K562 (cell line): ENCODE measurements around the gene DAZAP1. TPM values are rescaled to one million over a fixed set of nuclear protein-coding genes. Genes with fewer than 3 reads are reported as not detected.

Source experiments
- ATAC-seq: fragments of 200-7000 bp; cut with Tn5 transposase; 3 replicates; pipeline ENCODE4 v1.9.1; 2020; ENCODE audit warnings: moderate library complexity
- BruUV-seq: library from RNA; stranded (reverse); fragments of 400-500 nt; replicated peaks from 2 replicates; lab custom pipeline; 2021; lab: Mats Ljungman, UMichigan
- CTCF ChIA-PET: fragments of 300-600 bp; formaldehyde crosslinking; extraction: SDS; loops from one replicate; lab custom pipeline; 2021; ENCODE audit warnings: low intra/inter-chr PET ratio; lab: Yijun Ruan, JAX
- POLR2A ChIA-PET: fragments of 300-600, 350-650 bp; sonication (Branson Sonifier 250); formaldehyde crosslinking; extraction: SDS; loops from one replicate; lab custom pipeline; 2021; ENCODE audit warnings: antibody characterized with exemption, inconsistent platforms; lab: Yijun Ruan, JAX
- DNase-seq, 4 experiments: peaks; one replicate each; pipeline versions ENCODE4 v3.0.0 to v3.0.0-alpha.2; 2011 to 2018; ENCODE audit warnings: low spot score in 3 of 4, mixed read lengths in 3 of 4; ENCODE audit errors: extremely low read depth in 1 of 4
- FAIRE-seq: peaks from 2 replicates; lab custom pipeline; 2011; peaks lifted over from hg19 to GRCh38; lab: Jason Lieb, UNC
- H2AFZ ChIP-seq: 2 replicates; pipeline ENCODE4 v1.6.0; 2011; ENCODE audit warnings: low read depth, low read length, control low read depth, inconsistent platforms
- H3K27ac ChIP-seq: fragments of 200-600 bp; 3 replicates; pipeline ENCODE4 v1.8.0; 2011; ENCODE audit warnings: low read depth, mild to moderate bottlenecking, control low read depth, inconsistent platforms, low read length, moderate library complexity, mixed read lengths; ENCODE audit errors: extremely low read depth
- H3K27me3 ChIP-seq, 2 experiments: fragments of 300-600 bp in 1 of 2; 2 replicates in 1 of 2; 3 replicates in 1 of 2; pipeline versions ENCODE4 v1.6.0 to v1.8.0; 2011; ENCODE audit warnings: inconsistent platforms in 2 of 2, low read length in 2 of 2, mild to moderate bottlenecking in 1 of 2, mixed read lengths in 1 of 2, moderate library complexity in 1 of 2; ENCODE audit not compliant: control insufficient read depth in 2 of 2, insufficient read depth in 2 of 2
- H3K36me3 ChIP-seq: fragments of 300-600 bp; 3 replicates; pipeline ENCODE4 v1.8.0; 2011; ENCODE audit warnings: mild to moderate bottlenecking, low read length, inconsistent platforms; ENCODE audit not compliant: control insufficient read depth, insufficient read depth
- H3K4me1 ChIP-seq, 2 experiments: fragments of 200-600 bp in 1 of 2; replicated peaks in 1 of 2; 2 replicates in 1 of 2; 3 replicates in 1 of 2; pipeline versions ENCODE4 v1.5.1 to v1.8.0; 2011; ENCODE audit warnings: inconsistent platforms in 2 of 2, low read length in 2 of 2, mild to moderate bottlenecking in 1 of 2, mixed read lengths in 1 of 2, moderate library complexity in 1 of 2; ENCODE audit not compliant: control insufficient read depth in 2 of 2, insufficient read depth in 2 of 2
- H3K4me2 ChIP-seq: 2 replicates; pipeline ENCODE4 v1.6.1; 2011; ENCODE audit warnings: low read length, control low read depth, inconsistent platforms, mixed read lengths; ENCODE audit not compliant: insufficient read depth
- H3K4me3 ChIP-seq: fragments of 200-600 bp; sonication (generic), shearing (Covaris generic); 2 replicates; pipeline ENCODE4 v1.5.1; 2016; ENCODE audit warnings: control low read depth, inconsistent platforms
- H3K79me2 ChIP-seq: fragments of 200-600 bp; 3 replicates; pipeline ENCODE4 v1.8.0; 2011; ENCODE audit warnings: low read length, inconsistent platforms; ENCODE audit not compliant: control insufficient read depth, insufficient read depth
- H3K9ac ChIP-seq, 2 experiments: 2 replicates each; pipeline versions ENCODE4 v1.6.0 to v1.6.1; 2011; ENCODE audit warnings: low read depth in 2 of 2, low read length in 2 of 2, control low read depth in 1 of 2, inconsistent platforms in 1 of 2, mild to moderate bottlenecking in 1 of 2, mixed read lengths in 1 of 2; ENCODE audit not compliant: insufficient read depth in 1 of 2
- H3K9me1 ChIP-seq: one replicate; pipeline ENCODE4 v1.6.0; 2011; ENCODE audit warnings: inconsistent platforms, mild to moderate bottlenecking, low read length, moderate library complexity; ENCODE audit not compliant: control insufficient read depth, insufficient read depth
- H3K9me3 ChIP-seq: replicated peaks from 2 replicates; pipeline ENCODE4 v1.5.1; 2011; ENCODE audit warnings: low read depth, low read length, inconsistent platforms; ENCODE audit not compliant: control insufficient read depth, insufficient read depth
- H4K20me1 ChIP-seq: replicated peaks from 2 replicates; pipeline ENCODE4 v1.6.1; 2011; ENCODE audit warnings: low read length, inconsistent platforms, mixed read lengths; ENCODE audit not compliant: control insufficient read depth, insufficient read depth
- HCFC1 ChIP-seq: IDR thresholded peaks from 2 replicates; pipeline ENCODE4 v1.6.1; 2012; ENCODE audit warnings: low read depth, low read length, improper control_type of control experiment
- MTF1 ChIP-seq: fragments of 250-450 bp; sonication (Bioruptor Pico); IDR thresholded peaks from 2 replicates; pipeline ENCODE4 v1.9.0; 2021; ENCODE audit warnings: moderate library complexity, mild to moderate bottlenecking, inconsistent platforms, borderline replicate concordance
- TEAD1 ChIP-seq, 2 experiments: fragments of 450-650 bp in 1 of 2; sonication (generic) in 1 of 2; formaldehyde crosslinking; IDR thresholded peaks; 2 replicates each; pipeline versions ENCODE4 v1.4.0 to v1.8.0; 2020 to 2022; ENCODE audit warnings: mild to moderate bottlenecking in 2 of 2, missing genetic modification reagents in 1 of 2
- ZNF121 ChIP-seq: sonication (generic); formaldehyde crosslinking; conservative IDR thresholded peaks from 2 replicates; pipeline ENCODE4 v1.8.0; 2022; ENCODE audit warnings: missing genetic modification reagents
- ZNF184 ChIP-seq: sonication (generic); formaldehyde crosslinking; IDR thresholded peaks from 2 replicates; pipeline ENCODE4 v1.5.0; 2020; ENCODE audit warnings: missing genetic modification reagents
- ZNF444 ChIP-seq: fragments of 250-450 bp; sonication (Bioruptor Pico); IDR thresholded peaks from 2 replicates; pipeline ENCODE4 v1.4.0; 2020; ENCODE audit warnings: mild to moderate bottlenecking, moderate library complexity
- WGBS: fragments of 100-300 bp; shearing (Covaris generic); methylation state at CpG from one replicate; pipeline ENCODE4 v1.1.6; 2016; ENCODE audit warnings: low coverage, mixed read lengths; ENCODE audit not compliant: insufficient coverage; ENCODE audit errors: missing lambda C conversion rate; 5-methylcytosine and 5-hydroxymethylcytosine counted together
- in situ Hi-C: fragments of 300-500 bp; cut with MboI; formaldehyde crosslinking; loops from 4 replicates; pipeline ENCODE4 v1.15.0; 2018; ENCODE audit warnings: inconsistent platforms, mixed read lengths
- intact Hi-C: fragments of 100-400 bp; cut with micrococcal nuclease; formaldehyde crosslinking; loops from 2 replicates; pipeline ENCODE4 v1.14.2; 2022
- polyA plus RNA-seq, 8 experiments: library from polyadenylated mRNA; depleted of rRNA in 4 of 8; stranded (reverse) in 5 of 8; unstranded in 3 of 8; fragments of >200 nt; fragmentation: Nextera tagmentation in 2 of 8; fragmentation: Illumina TruSeq in 1 of 8; extraction: Ambion mirVana in 2 of 8; extraction: Trizol in 1 of 8; gene quantifications; 2 replicates each; pipeline versions ENCODE4 v1.2.1 to v1.2.3, GENCODE V29; 2011 to 2014; ENCODE audit warnings: inconsistent platforms in 1 of 8, missing spikeins in 1 of 8
- total RNA-seq, 7 experiments: library from RNA; depleted of rRNA in 6 of 7; stranded (reverse); fragments of >200 nt in 6 of 7; fragmentation: Illumina TruSeq in 2 of 7; extraction: Trizol in 2 of 7; gene quantifications; 2 replicates each; pipeline versions ENCODE4 v1.2.1 to v1.2.3, GENCODE V29; 2011 to 2021; ENCODE audit warnings: low replicate concordance in 1 of 7
- TF ChIP-seq, protein P1 (sequence below): sonication (generic); formaldehyde crosslinking; IDR thresholded peaks from 2 replicates; pipeline ENCODE4 v1.9.0; 2022; ENCODE audit warnings: mild to moderate bottlenecking, missing genetic modification reagents
- TF ChIP-seq, protein P2 (sequence below): IDR thresholded peaks from 3 replicates; pipeline ENCODE4 v1.6.1; 2011; ENCODE audit warnings: borderline replicate concordance, mild to moderate bottlenecking; ENCODE audit not compliant: insufficient read length, insufficient read depth

DAZAP1 gene
- total and polyA plus RNA-seq, 9 of the 15 experiments (the other 6 are each of a cell fraction or from before 2014, with no cell fraction given) = 10.8 to 289 (median 142) TPM

DNA sequence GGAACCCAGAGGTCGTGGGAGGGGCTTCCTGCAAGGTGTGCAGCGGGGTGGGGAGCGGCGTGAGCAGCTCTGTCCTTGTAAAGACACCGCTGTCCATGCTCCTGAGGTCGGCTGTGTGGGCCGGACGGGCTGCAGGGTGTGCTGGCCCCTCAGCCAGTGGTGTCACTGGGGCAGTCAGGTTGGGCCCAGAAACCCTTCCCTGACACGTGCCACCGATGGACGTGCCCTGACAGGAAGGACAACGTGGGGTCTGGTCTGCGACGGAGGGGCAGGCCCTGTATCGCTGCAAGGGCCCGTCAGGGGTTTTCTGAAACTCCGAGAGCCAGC lies 26.6 kb downstream of the DAZAP1 start:
- 95% methylated on average over 16 of the region's 17 CpGs for WGBS
- Histone ChIP-seq H3K27ac (peak overlapping the region; percentile 71; the same call in 1 of the 3 replicates), H3K36me3 (peaks cover 62% of the 10 kb centered on the region; the same call in 2 of the 3 replicates), H3K79me2 (peaks cover 21% of the 10 kb centered on the region), H4K20me1 (peaks cover 21% of the 10 kb centered on the region), H3K4me1 (peaks cover 15 to 80% of the 10 kb centered on the region in 2 experiments; a peak in 4 of 5 replicates), H3K27me3 (no peaks in the 10 kb centered on the region), H3K4me3 (no peak overlapping the region), H2AFZ (no peak overlapping the region), H3K9me3 (no peaks in the 10 kb centered on the region), H3K9ac (peak overlapping the region in 1 of 2 experiments; percentile 78; a peak in 2 of 4 replicates), H3K4me2 (no peak overlapping the region), H3K9me1 (peaks cover 3% of the 10 kb centered on the region)
- no TSS peak for BruUV-seq
- FAIRE-seq (no peak), ATAC-seq (no peak), DNase-seq (no peak)
- POLR2A ChIA-PET = interaction anchor here (0.6 to 7.0 kb wide), 3 partner anchors 11 to 132 kb away, joined by 4 to 52 read pairs (median 5); no protein-coding TSS in a partner anchor
- intact Hi-C loops (no loop called here), in situ Hi-C loops (no loop called here)
- TF ChIP-seq HCFC1 (no peak), MTF1 (no peak), ZNF121 (no peak), ZNF184 (CRISPR knock-in tag) (no peak), TEAD1 (CRISPR knock-in tag; IDR thresholded peaks at IDR 0.05) (no peak), ZNF444 (CRISPR knock-in tag) (no peak)
- TF ChIP-seq, protein P1, sequence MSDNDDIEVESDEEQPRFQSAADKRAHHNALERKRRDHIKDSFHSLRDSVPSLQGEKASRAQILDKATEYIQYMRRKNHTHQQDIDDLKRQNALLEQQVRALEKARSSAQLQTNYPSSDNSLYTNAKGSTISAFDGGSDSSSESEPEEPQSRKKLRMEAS = peak; percentile 18; the same call in 1 of the 2 replicates
- TF ChIP-seq, protein P2, sequence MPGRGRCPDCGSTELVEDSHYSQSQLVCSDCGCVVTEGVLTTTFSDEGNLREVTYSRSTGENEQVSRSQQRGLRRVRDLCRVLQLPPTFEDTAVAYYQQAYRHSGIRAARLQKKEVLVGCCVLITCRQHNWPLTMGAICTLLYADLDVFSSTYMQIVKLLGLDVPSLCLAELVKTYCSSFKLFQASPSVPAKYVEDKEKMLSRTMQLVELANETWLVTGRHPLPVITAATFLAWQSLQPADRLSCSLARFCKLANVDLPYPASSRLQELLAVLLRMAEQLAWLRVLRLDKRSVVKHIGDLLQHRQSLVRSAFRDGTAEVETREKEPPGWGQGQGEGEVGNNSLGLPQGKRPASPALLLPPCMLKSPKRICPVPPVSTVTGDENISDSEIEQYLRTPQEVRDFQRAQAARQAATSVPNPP = no peak
- CTCF ChIA-PET = no interaction called here
